HCT116 (cell line): ENCODE data around the gene SCUBE2. TPM values are rescaled to one million over a fixed set of nuclear protein-coding genes. Genes with fewer than 3 reads are reported as not detected.

Experiments used
- ATAC-seq: fragments of 200-7000 bp; cut with Tn5 transposase; 2 replicates; pipeline ENCODE4 v1.9.1; 2020; ENCODE audit warnings: mild to moderate bottlenecking, moderate library complexity
- BruUV-seq: library from RNA; stranded (reverse); fragments of 400-500 nt; replicated peaks from 2 replicates; lab custom pipeline; 2021; lab: Mats Ljungman, UMichigan
- CTCF ChIA-PET: fragments of 300-600 bp; sonication (Branson Sonifier 250); formaldehyde crosslinking; loops from one replicate; lab custom pipeline; 2021; ENCODE audit warnings: antibody characterized with exemption; lab: Charles Lee
- POLR2A ChIA-PET: fragments of 300-600, 350-600 bp; sonication (Branson Sonifier 250); formaldehyde crosslinking; loops from one replicate; lab custom pipeline; 2021; ENCODE audit warnings: antibody characterized with exemption; lab: Charles Lee
- RAD21 ChIA-PET, 2 experiments: fragments of 300-600 bp; sonication (Branson Sonifier 250); formaldehyde crosslinking; loops; one replicate each; lab custom pipeline; 2023; ENCODE audit warnings: low total read pairs in 2 of 2; ENCODE audit not compliant: uncharacterized antibody in 2 of 2, unreplicated experiment in 2 of 2, low non-redundant PET in 1 of 2; lab: Charles Lee
- DNase-seq: peaks from one replicate; pipeline ENCODE4 v3.0.0-alpha.2; 2010; ENCODE audit warnings: low read depth, low spot score
- H2AFZ ChIP-seq: fragments of 200-600 bp; shearing (Covaris generic), sonication (generic); 2 replicates; pipeline ENCODE4 v1.6.1; 2017; ENCODE audit warnings: low read depth, mixed run types, mixed read lengths, antibody characterized with exemption, low read length; ENCODE audit not compliant: poor library complexity, severe bottlenecking
- H3K27ac ChIP-seq: 2 replicates; pipeline ENCODE4 v1.5.1; 2012; ENCODE audit warnings: low read depth, low read length
- H3K27me3 ChIP-seq: fragments of 200-600 bp; sonication (generic); 2 replicates; pipeline ENCODE4 v1.6.1; 2016; ENCODE audit warnings: mixed run types, low read length, mixed read lengths; ENCODE audit not compliant: insufficient read depth
- H3K36me3 ChIP-seq, 2 experiments: fragments of 200-500 bp in 1 of 2; fragments of 200-600 bp in 1 of 2; sonication (Bioruptor generic) in 1 of 2; sonication (generic) in 1 of 2; 2 replicates each; pipeline versions ENCODE4 v1.5.1 to v1.6.1; 2014 to 2016; ENCODE audit warnings: low read length in 2 of 2, inconsistent platforms in 1 of 2, mixed read lengths in 1 of 2, mixed run types in 1 of 2; ENCODE audit not compliant: insufficient read depth in 2 of 2, control insufficient read depth in 1 of 2
- H3K4me1 ChIP-seq, 2 experiments: fragments of 200-600 bp in 1 of 2; sonication (generic) in 1 of 2; 2 replicates each; pipeline versions ENCODE4 v1.5.1 to v1.6.1; 2012 to 2017; ENCODE audit warnings: low read length in 2 of 2, inconsistent platforms in 1 of 2, mild to moderate bottlenecking in 1 of 2, mixed read lengths in 1 of 2, mixed run types in 1 of 2, moderate library complexity in 1 of 2; ENCODE audit not compliant: insufficient read depth in 2 of 2, control insufficient read depth in 1 of 2
- H3K4me2 ChIP-seq: fragments of 200-600 bp; sonication (generic); 2 replicates; pipeline ENCODE4 v1.6.1; 2017; ENCODE audit warnings: mixed run types, low read length, mixed read lengths
- H3K4me3 ChIP-seq, 2 experiments: fragments of 200-600 bp in 1 of 2; sonication (generic) in 1 of 2; replicated peaks in 1 of 2; 2 replicates each; pipeline ENCODE4 v1.5.1; 2011 to 2016; ENCODE audit warnings: low read length in 2 of 2, control low read depth in 1 of 2, low read depth in 1 of 2, mild to moderate bottlenecking in 1 of 2, mixed read lengths in 1 of 2, mixed run types in 1 of 2
- H3K79me2 ChIP-seq: fragments of 200-600 bp; sonication (generic); 2 replicates; pipeline ENCODE4 v1.6.1; 2017; ENCODE audit warnings: mild to moderate bottlenecking, mixed run types, low read length, moderate library complexity, mixed read lengths; ENCODE audit not compliant: insufficient read depth
- H3K9ac ChIP-seq: fragments of 200-600 bp; sonication (generic); 2 replicates; pipeline ENCODE4 v1.6.1; 2016; ENCODE audit warnings: low read length, mixed read lengths
- H3K9me2 ChIP-seq: fragments of 200-600 bp; sonication (generic), shearing (Covaris generic); 2 replicates; pipeline ENCODE4 v1.6.1; 2017; ENCODE audit warnings: mixed run types, mild to moderate bottlenecking, moderate library complexity; ENCODE audit not compliant: insufficient read depth
- H3K9me3 ChIP-seq, 2 experiments: fragments of 200-500 bp in 1 of 2; fragments of 200-600 bp in 1 of 2; sonication (Bioruptor generic) in 1 of 2; sonication (generic) in 1 of 2; 2 replicates each; pipeline ENCODE4 v1.6.1; 2014 to 2017; ENCODE audit warnings: low read length in 2 of 2, mixed read lengths in 2 of 2, inconsistent platforms in 1 of 2, low read depth in 1 of 2, mild to moderate bottlenecking in 1 of 2, mixed run types in 1 of 2, moderate library complexity in 1 of 2; ENCODE audit not compliant: control insufficient read depth in 1 of 2, insufficient read depth in 1 of 2
- H4K20me1 ChIP-seq: fragments of 200-600 bp; sonication (generic), shearing (Covaris generic); 2 replicates; pipeline ENCODE4 v1.6.1; 2017; ENCODE audit warnings: mixed run types, mild to moderate bottlenecking, moderate library complexity; ENCODE audit not compliant: insufficient read depth
- EZH2phosphoT487 ChIP-seq: fragments of 200-600 bp; IDR thresholded peaks from 2 replicates; pipeline ENCODE4 v1.6.1; 2018; ENCODE audit warnings: antibody characterized with exemption, borderline replicate concordance
- JUND ChIP-seq: IDR thresholded peaks from 2 replicates; pipeline ENCODE4 v1.6.1; 2012
- POLR2A ChIP-seq: IDR thresholded peaks from 2 replicates; pipeline ENCODE4 v1.7.0; 2011; ENCODE audit warnings: borderline replicate concordance; ENCODE audit not compliant: insufficient read depth, insufficient read length; ENCODE audit errors: extremely low read depth
- POLR2AphosphoS5 ChIP-seq: IDR thresholded peaks from 2 replicates; pipeline ENCODE4 v1.6.1; 2011; ENCODE audit warnings: mild to moderate bottlenecking, low read depth, low read length, moderate library complexity
- SP1 ChIP-seq: IDR thresholded peaks from 2 replicates; pipeline ENCODE4 v1.6.1; 2012; ENCODE audit warnings: low read depth
- YY1 ChIP-seq: IDR thresholded peaks from 2 replicates; pipeline ENCODE4 v1.6.1; 2011; ENCODE audit warnings: low read length, low read depth, moderate library complexity, mild to moderate bottlenecking; ENCODE audit not compliant: insufficient replicate concordance; ENCODE audit errors: extremely low read depth
- intact Hi-C: fragments of 100-400 bp; cut with micrococcal nuclease; formaldehyde crosslinking; loops from 2 replicates; pipeline ENCODE4 v1.10.0; 2022
- total RNA-seq: library from RNA; stranded (reverse); gene quantifications from one replicate; pipeline ENCODE4 v1.2.1, GENCODE V29; 2021; ENCODE audit not compliant: unreplicated experiment
- TF ChIP-seq, protein P1 (sequence below): IDR thresholded peaks from 2 replicates; pipeline ENCODE4 v1.6.1; 2012
- TF ChIP-seq, protein P2 (sequence below): IDR thresholded peaks from 2 replicates; pipeline ENCODE4 v1.6.1; 2011; ENCODE audit warnings: mild to moderate bottlenecking, low read length, moderate library complexity; ENCODE audit not compliant: insufficient replicate concordance; ENCODE audit errors: extremely low read depth

SCUBE2 gene
- total RNA-seq, 1 experiment from 2014 or later: 1.3 TPM

DNA sequence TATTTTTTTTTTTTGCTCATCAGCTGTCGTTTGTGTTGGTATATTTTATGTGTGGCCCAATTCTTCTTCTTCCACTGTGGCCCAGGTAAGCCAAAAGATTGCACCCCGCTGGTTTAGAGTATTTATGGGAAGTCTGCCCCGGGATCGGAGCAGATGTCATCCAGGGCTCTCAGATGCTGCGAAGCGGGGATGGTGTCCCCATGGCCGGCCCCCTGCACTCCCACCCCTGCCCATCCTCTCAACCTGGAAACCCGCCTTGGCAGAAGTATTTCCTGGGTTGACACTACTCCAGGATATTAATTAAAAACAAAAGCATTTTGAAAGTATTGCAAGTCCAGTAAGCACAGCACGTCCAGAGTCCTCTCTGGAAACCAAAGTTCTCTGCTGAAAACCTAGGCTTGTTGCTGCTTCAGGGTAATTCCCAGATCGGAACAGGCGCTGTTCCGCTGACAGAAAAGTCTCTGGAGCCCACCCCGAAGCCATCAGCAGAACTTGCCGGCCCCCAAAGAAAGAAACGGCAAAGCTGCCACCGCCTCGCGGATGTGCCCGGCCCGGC lies 833 bp downstream of the SCUBE2 start:
- H3K9ac ChIP-seq: no peak overlapping the region
- TF ChIP-seq JUND (no peak), EZH2phosphoT487 (no peak), SP1 (no peak), POLR2A (no peak)
- TF ChIP-seq, protein P1, sequence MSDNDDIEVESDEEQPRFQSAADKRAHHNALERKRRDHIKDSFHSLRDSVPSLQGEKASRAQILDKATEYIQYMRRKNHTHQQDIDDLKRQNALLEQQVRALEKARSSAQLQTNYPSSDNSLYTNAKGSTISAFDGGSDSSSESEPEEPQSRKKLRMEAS: no peak
- TF ChIP-seq, protein P2, sequence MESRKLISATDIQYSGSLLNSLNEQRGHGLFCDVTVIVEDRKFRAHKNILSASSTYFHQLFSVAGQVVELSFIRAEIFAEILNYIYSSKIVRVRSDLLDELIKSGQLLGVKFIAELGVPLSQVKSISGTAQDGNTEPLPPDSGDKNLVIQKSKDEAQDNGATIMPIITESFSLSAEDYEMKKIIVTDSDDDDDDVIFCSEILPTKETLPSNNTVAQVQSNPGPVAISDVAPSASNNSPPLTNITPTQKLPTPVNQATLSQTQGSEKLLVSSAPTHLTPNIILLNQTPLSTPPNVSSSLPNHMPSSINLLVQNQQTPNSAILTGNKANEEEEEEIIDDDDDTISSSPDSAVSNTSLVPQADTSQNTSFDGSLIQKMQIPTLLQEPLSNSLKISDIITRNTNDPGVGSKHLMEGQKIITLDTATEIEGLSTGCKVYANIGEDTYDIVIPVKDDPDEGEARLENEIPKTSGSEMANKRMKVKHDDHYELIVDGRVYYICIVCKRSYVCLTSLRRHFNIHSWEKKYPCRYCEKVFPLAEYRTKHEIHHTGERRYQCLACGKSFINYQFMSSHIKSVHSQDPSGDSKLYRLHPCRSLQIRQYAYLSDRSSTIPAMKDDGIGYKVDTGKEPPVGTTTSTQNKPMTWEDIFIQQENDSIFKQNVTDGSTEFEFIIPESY: no peak
- H2AFZ ChIP-seq: no peak overlapping the region
- intact Hi-C loops: no loop called here
- no peak overlapping the region for H3K4me2 ChIP-seq
- no peaks in the 10 kb centered on the region for H3K9me3 ChIP-seq
- H3K27me3 ChIP-seq: no peaks in the 10 kb centered on the region
- no peaks in the 10 kb centered on the region for H3K9me2 ChIP-seq
- ATAC-seq (no peak), DNase-seq (no peak)
- BruUV-seq: no TSS peak
- POLR2A ChIA-PET: no interaction called here
- no peaks in the 10 kb centered on the region for H4K20me1 ChIP-seq
- no peaks in the 10 kb centered on the region for H3K79me2 ChIP-seq
- CTCF ChIA-PET: no interaction called here
- no peak overlapping the region for H3K4me3 ChIP-seq
- no peaks in the 10 kb centered on the region for H3K4me1 ChIP-seq
- H3K36me3 ChIP-seq: no peaks in the 10 kb centered on the region
- RAD21 ChIA-PET: no interaction called here
- H3K27ac ChIP-seq: no peak overlapping the region

DNA sequence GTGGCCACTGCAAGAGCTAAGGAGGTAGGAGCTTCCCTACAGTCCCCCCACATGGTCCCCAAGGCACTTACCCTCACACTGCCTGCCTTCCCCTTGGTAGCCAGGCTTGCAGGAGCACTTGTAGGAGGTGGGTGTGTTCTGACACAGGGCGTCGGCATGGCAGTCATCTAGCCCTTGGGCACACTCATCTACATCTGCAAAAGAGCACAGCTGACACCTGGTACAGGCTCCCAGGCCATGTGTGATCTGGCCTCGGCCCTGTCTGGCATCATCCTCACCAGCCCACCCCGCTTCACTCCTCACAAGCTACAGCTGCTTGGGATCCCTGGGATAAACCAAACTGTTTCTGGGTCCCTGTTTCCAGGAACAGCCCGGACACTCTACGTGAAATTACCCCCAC lies 1.8 kb downstream of the SCUBE2 start:
- DNase-seq (no peak), ATAC-seq (no peak)
- Histone ChIP-seq H3K27me3 (no peaks in the 10 kb centered on the region), H3K4me1 (no peaks in the 10 kb centered on the region), H3K27ac (no peak overlapping the region), H4K20me1 (no peaks in the 10 kb centered on the region), H3K36me3 (no peaks in the 10 kb centered on the region), H3K4me3 (no peak overlapping the region), H3K79me2 (no peaks in the 10 kb centered on the region), H3K9ac (no peak overlapping the region), H3K9me2 (no peaks in the 10 kb centered on the region), H2AFZ (no peak overlapping the region), H3K9me3 (no peaks in the 10 kb centered on the region), H3K4me2 (no peak overlapping the region)
- no TSS peak for BruUV-seq
- ChIA-PET CTCF (no interaction called here), RAD21 (no interaction called here), POLR2A (no interaction called here)
- TF ChIP-seq EZH2phosphoT487: no peak
- TF ChIP-seq POLR2AphosphoS5: no peak
- no peak for TF ChIP-seq YY1
- intact Hi-C loops: no loop called here
